Smooth muscle cell (in vitro differentiated cells): ENCODE data around the gene ROS1. TPM values are rescaled to one million over a fixed set of nuclear protein-coding genes. Genes with fewer than 3 reads are reported as not detected.
A peak's percentile ranks its signal among the peaks of the same experiment; 100 is the strongest.

Source experiments
- DNase-seq: peaks from one replicate; lab custom pipeline; 2025; ENCODE audit not compliant: unreplicated experiment; lab: John Stamatoyannopoulos, UW
- H2AFZ ChIP-seq: fragments of 200-600 bp; sonication (generic); 2 replicates; pipeline ENCODE4 v1.6.0; 2016; ENCODE audit warnings: antibody characterized with exemption, low read depth, mild to moderate bottlenecking
- H3F3A ChIP-seq: fragments of 200-600 bp; sonication (generic); 2 replicates; pipeline ENCODE4 v1.6.0; 2017; ENCODE audit warnings: antibody characterized with exemption, low read depth
- H3K27ac ChIP-seq: fragments of 200-600 bp; sonication (generic); 2 replicates; pipeline ENCODE4 v1.5.1; 2016; ENCODE audit warnings: low read depth, mild to moderate bottlenecking
- H3K27me3 ChIP-seq: fragments of 200-600 bp; sonication (generic); 2 replicates; pipeline ENCODE4 v1.6.1; 2016; ENCODE audit warnings: low read depth, mild to moderate bottlenecking
- H3K36me3 ChIP-seq: fragments of 200-600 bp; sonication (generic); 2 replicates; pipeline ENCODE4 v1.5.1; 2016; ENCODE audit warnings: low read depth
- H3K4me1 ChIP-seq: fragments of 200-600 bp; sonication (generic); 2 replicates; pipeline ENCODE4 v1.5.1; 2016; ENCODE audit warnings: low read depth
- H3K4me2 ChIP-seq: fragments of 200-600 bp; sonication (generic); 2 replicates; pipeline ENCODE4 v1.6.0; 2016; ENCODE audit warnings: mild to moderate bottlenecking
- H3K4me3 ChIP-seq: fragments of 200-600 bp; sonication (generic); 2 replicates; pipeline ENCODE4 v1.5.1; 2016; ENCODE audit warnings: mild to moderate bottlenecking
- H3K79me2 ChIP-seq: fragments of 200-600 bp; sonication (generic); 2 replicates; pipeline ENCODE4 v1.6.0; 2016; ENCODE audit warnings: low read depth, mild to moderate bottlenecking
- H3K9ac ChIP-seq: fragments of 200-600 bp; sonication (generic); 2 replicates; pipeline ENCODE4 v1.6.0; 2016; ENCODE audit warnings: low read depth
- H3K9me3 ChIP-seq: fragments of 200-600 bp; sonication (generic); replicated peaks from 2 replicates; pipeline ENCODE4 v1.5.1; 2016; ENCODE audit warnings: low read depth
- H4K20me1 ChIP-seq: fragments of 200-600 bp; sonication (generic); 2 replicates; pipeline ENCODE4 v1.6.0; 2016; ENCODE audit warnings: low read depth
- CTCF ChIP-seq: fragments of 200-600 bp; sonication (generic); IDR thresholded peaks from 2 replicates; pipeline ENCODE4 v1.5.1; 2017; ENCODE audit warnings: borderline replicate concordance, mild to moderate bottlenecking, antibody characterized with exemption; ENCODE audit not compliant: insufficient read depth, poor library complexity, severe bottlenecking
- WGBS: methylation state at CpG from one replicate; pipeline ENCODE4 v1.1.7; 2016; ENCODE audit warnings: low lambda C conversion rate; 5-methylcytosine and 5-hydroxymethylcytosine counted together
- polyA plus RNA-seq: library from polyadenylated mRNA; unstranded; fragments of >200 nt; fragmentation: Nextera tagmentation; extraction: Ambion mirVana; gene quantifications from 2 replicates; pipeline ENCODE4 v1.2.1, GENCODE V29; 2016
- total RNA-seq: library from RNA; depleted of rRNA; stranded (reverse); fragments of >200 nt; gene quantifications from 2 replicates; pipeline ENCODE4 v1.2.3, GENCODE V29; 2014

The ROS1 gene
- total and polyA plus RNA-seq, 2 experiments from 2014 or later: 0.03 to 0.09 TPM

DNA sequence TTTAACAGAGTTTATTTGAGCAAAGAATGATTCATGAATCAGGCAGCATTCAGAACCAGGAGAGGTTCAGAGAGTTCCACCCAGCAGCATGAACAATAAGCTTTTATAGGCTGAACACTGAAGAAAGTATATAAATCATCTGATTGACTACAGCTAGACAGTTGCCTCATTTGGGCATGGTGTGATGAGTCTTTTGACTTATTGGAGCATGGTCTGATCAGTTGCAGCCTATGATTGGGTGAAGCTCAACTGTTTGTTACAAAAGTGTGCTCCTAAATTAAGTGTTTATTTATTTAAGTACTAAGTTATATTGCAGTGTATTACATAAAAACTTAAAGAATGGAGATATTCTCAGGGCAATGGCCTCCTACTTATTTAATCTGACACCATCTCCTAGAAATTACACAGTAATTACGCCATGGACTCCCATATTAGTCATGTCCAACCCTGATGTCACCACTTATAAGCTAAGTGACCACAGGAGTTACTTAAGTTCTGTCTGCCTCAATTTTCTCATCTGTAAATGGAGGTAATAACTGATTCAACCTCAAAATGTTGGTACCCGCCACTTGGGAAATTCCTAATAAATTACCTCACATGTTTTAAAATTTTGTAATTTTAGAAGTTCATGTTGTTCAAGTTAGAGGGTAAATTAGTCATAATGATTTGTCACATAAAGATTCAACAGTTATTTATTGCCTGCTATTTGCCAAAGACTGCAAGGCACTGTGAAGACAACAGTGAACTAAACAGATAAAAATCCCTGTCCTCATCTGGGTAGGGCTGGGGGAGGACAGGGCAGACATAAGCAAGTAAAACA, 15.2 kb upstream of the ROS1 start:
- Histone ChIP-seq H3K4me2 (peak overlapping the region; percentile 42), H3K27me3 (no peaks in the 10 kb centered on the region), H3K36me3 (no peaks in the 10 kb centered on the region), H3K79me2 (no peaks in the 10 kb centered on the region), H3F3A (no peaks in the 10 kb centered on the region), H3K4me1 (peaks cover 7% of the 10 kb centered on the region), H3K27ac (peak overlapping the region; percentile 88), H4K20me1 (no peaks in the 10 kb centered on the region), H3K4me3 (no peak overlapping the region), H2AFZ (no peak overlapping the region), H3K9ac (peak overlapping the region; percentile 26), H3K9me3 (no peaks in the 10 kb centered on the region)
- DNase-seq: no peak
- 25% methylated on average over 2 of the region's 2 CpGs for WGBS
- TF ChIP-seq CTCF: no peak

GRCh38 chr6:117432273-117432672, 6.5 kb upstream of the ROS1 start:
- DNase-seq: no peak
- Histone ChIP-seq H3K27me3 (no peaks in the 10 kb centered on the region), H3K36me3 (no peaks in the 10 kb centered on the region), H2AFZ (no peak overlapping the region), H3K79me2 (no peaks in the 10 kb centered on the region), H3K4me1 (no peaks in the 10 kb centered on the region), H3K9ac (no peak overlapping the region), H4K20me1 (no peaks in the 10 kb centered on the region), H3F3A (no peaks in the 10 kb centered on the region), H3K4me2 (no peak overlapping the region), H3K9me3 (no peaks in the 10 kb centered on the region), H3K27ac (no peak overlapping the region), H3K4me3 (no peak overlapping the region)
- TF ChIP-seq CTCF: no peak
- 95% methylated on average over 1 of the region's 1 CpG for WGBS

- H3K4me1 ChIP-seq: no peaks in the 10 kb centered on the region
- 76% methylated on average over 3 of the region's 3 CpGs for WGBS
- H3K36me3 ChIP-seq: no peaks in the 10 kb centered on the region
- H2AFZ ChIP-seq: no peak overlapping the region
- no peak overlapping the region for H3K4me2 ChIP-seq
- no peaks in the 10 kb centered on the region for H4K20me1 ChIP-seq
- TF ChIP-seq CTCF: no peak
- no peak overlapping the region for H3K27ac ChIP-seq
- peaks cover 6% of the 10 kb centered on the region for H3K27me3 ChIP-seq
- no peaks in the 10 kb centered on the region for H3K79me2 ChIP-seq
- no peaks in the 10 kb centered on the region for H3K9me3 ChIP-seq
- no peaks in the 10 kb centered on the region for H3F3A ChIP-seq
- no peak overlapping the region for H3K9ac ChIP-seq
- H3K4me3 ChIP-seq: no peak overlapping the region
- DNase-seq: no peak
Measured at GRCh38 chr6:117423754-117424153, 2.0 kb downstream of the ROS1 start.

DNA sequence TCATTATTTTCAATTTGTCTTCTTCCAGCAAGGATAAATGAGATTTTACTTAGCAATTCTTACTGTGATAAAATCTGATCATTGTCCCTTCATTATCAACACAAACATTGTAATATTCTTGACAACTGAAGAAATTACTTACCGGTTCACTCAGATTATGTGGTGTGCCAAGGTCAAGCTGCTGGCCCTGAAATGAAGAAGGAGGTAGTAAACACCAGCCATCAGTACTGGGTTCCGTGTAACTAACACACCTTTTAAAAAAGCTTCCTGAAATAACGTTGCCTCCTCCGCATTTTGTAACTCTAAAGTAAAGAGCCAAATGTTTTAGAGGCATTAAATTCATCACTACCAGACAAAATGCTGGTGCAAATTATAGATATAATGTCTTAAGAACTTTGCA, 7.4 kb downstream of the ROS1 start:
- no peak for TF ChIP-seq CTCF
- H4K20me1 ChIP-seq: no peaks in the 10 kb centered on the region
- H3K4me1 ChIP-seq: no peaks in the 10 kb centered on the region
- no peaks in the 10 kb centered on the region for H3K9me3 ChIP-seq
- no peak for DNase-seq
- 89% methylated on average over 4 of the region's 4 CpGs for WGBS
- H3K27me3 ChIP-seq: peaks cover 6% of the 10 kb centered on the region
- no peak overlapping the region for H3K4me2 ChIP-seq
- no peaks in the 10 kb centered on the region for H3F3A ChIP-seq
- H3K9ac ChIP-seq: no peak overlapping the region
- no peak overlapping the region for H2AFZ ChIP-seq
- no peak overlapping the region for H3K27ac ChIP-seq
- H3K4me3 ChIP-seq: no peak overlapping the region
- no peaks in the 10 kb centered on the region for H3K36me3 ChIP-seq
- H3K79me2 ChIP-seq: no peaks in the 10 kb centered on the region
